T-helper 17 cell (primary cell): Measurements from ENCODE around the gene MICU2. TPM values are rescaled to one million over a fixed set of nuclear protein-coding genes. Genes with fewer than 3 reads are reported as not detected.

Experiments
- ATAC-seq: fragments of 150-1000 bp; cut with Tn5 transposase; 2 replicates; pipeline ENCODE4 v1.10.0; 2021; ENCODE audit warnings: mild to moderate bottlenecking, moderate library complexity
- DNase-seq, 3 donors: peaks; one replicate each; pipeline versions ENCODE4 v3.0.0 to v3.0.0-alpha.2; 2020 to 2021
- H3K9me3 ChIP-seq: one replicate; pipeline ENCODE4 v1.7.0; 2013; ENCODE audit warnings: low read length, mild to moderate bottlenecking; ENCODE audit not compliant: control insufficient read depth, poor library complexity, severe bottlenecking
- H3K27ac Mint-ChIP-seq: one replicate; pipeline ENCODE4 v1.8.0; 2022; ENCODE audit warnings: mild to moderate bottlenecking, moderate library complexity, mixed read lengths
- H3K27me3 Mint-ChIP-seq: one replicate; pipeline ENCODE4 v1.8.0; 2022; ENCODE audit warnings: mixed read lengths
- H3K36me3 Mint-ChIP-seq: one replicate; pipeline ENCODE4 v1.8.0; 2022; ENCODE audit warnings: low read depth, mixed read lengths
- H3K4me1 Mint-ChIP-seq: one replicate; pipeline ENCODE4 v1.8.0; 2022; ENCODE audit warnings: mild to moderate bottlenecking, mixed read lengths
- H3K4me3 Mint-ChIP-seq: one replicate; pipeline ENCODE4 v1.8.0; 2022; ENCODE audit warnings: mild to moderate bottlenecking, moderate library complexity, mixed read lengths
- total RNA-seq, 4 donors: library from RNA in 2 of 4; stranded (reverse) in 2 of 4; gene quantifications; one replicate each; pipeline ENCODE4 v1.2.3 and lab custom pipeline; 2022 to 2026

Gene MICU2
- total RNA-seq, 2 donors from 2014 or later = 30.9 to 31.4 TPM

GRCh38 chr13:21481359-21481758 lies 122.6 kb downstream of the MICU2 start:
- DNase-seq = no peak
- Mint-ChIP-seq H3K36me3 (no peaks in the 10 kb centered on the region), H3K4me3 (no peak overlapping the region), H3K27me3 (no peaks in the 10 kb centered on the region), H3K4me1 (peaks cover 18% of the 10 kb centered on the region), H3K27ac (no peak overlapping the region)
- ATAC-seq = no peak
- H3K9me3 ChIP-seq = no peaks in the 10 kb centered on the region

- ATAC-seq (peak; percentile 59), DNase-seq (peak in 1 of 3 donors; percentile 28)
- peaks cover 17% of the 10 kb centered on the region for H3K4me1 Mint-ChIP-seq
- H3K27me3 Mint-ChIP-seq = no peaks in the 10 kb centered on the region
- H3K9me3 ChIP-seq = no peaks in the 10 kb centered on the region
- no peaks in the 10 kb centered on the region for H3K36me3 Mint-ChIP-seq
- peak overlapping the region; percentile 69 for H3K4me3 Mint-ChIP-seq
- H3K27ac Mint-ChIP-seq = no peak overlapping the region
Observed at GRCh38 chr13:21478881-21479808, 124.8 kb downstream of the MICU2 start.

DNA sequence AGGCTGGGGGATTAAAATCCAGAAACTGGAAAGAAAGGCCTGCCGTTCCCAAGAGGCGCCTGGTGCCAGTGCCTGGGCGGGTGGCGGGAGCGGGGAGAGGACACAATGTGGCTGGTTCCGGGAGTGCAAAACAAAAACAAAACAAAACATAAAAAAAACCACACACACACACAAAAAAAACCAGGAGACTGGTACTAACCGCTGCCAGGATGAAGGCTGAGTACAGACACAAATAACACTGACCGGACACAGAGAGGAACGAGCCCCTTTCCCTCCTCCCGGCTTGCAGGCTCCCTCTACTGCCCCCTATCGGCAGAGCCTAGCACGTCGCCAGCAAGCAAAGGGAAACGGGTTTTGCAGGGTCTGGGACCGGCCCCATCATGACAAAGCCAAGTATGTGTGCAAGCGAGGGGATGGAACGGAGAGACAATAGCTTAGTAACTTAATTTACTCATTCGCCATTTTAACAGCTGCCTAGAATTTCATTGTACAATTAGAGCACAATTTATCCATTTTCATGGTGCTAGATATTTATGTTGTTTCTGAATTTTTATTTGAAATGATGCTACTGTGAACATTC lies 127.0 kb downstream of the MICU2 start:
- Mint-ChIP-seq H3K27me3 (no peaks in the 10 kb centered on the region), H3K36me3 (no peaks in the 10 kb centered on the region), H3K4me1 (peaks cover 16% of the 10 kb centered on the region), H3K4me3 (peak overlapping the region; percentile 83), H3K27ac (peak overlapping the region; percentile 43)
- ATAC-seq = peak; percentile 91
- DNase-seq = peak; percentile 62 to 74 (median 63)
- H3K9me3 ChIP-seq = no peaks in the 10 kb centered on the region

DNA sequence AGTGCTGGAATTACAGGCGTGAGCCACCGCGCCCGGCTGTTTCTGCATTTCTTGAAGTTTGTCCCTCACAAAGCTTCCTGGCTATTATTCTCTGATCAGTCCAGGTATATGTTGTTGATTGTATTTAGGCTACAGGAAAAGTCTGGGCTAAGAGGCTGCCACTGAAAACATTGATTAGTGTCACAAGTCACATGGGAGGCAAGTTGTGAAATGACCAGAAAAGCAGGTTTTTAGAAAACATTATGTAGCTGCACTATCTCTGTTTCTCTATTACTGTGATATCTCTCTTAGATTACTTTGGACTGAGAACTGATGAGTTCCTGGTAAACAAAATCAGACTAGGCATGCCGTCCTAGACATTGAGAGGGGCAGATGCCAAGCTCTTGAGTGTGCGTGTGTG lies 128.9 kb downstream of the MICU2 start:
- Mint-ChIP-seq H3K27ac (no peak overlapping the region), H3K4me1 (peaks cover 14% of the 10 kb centered on the region), H3K4me3 (no peak overlapping the region), H3K36me3 (no peaks in the 10 kb centered on the region), H3K27me3 (no peaks in the 10 kb centered on the region)
- DNase-seq = no peak
- no peak for ATAC-seq
- no peaks in the 10 kb centered on the region for H3K9me3 ChIP-seq

DNA sequence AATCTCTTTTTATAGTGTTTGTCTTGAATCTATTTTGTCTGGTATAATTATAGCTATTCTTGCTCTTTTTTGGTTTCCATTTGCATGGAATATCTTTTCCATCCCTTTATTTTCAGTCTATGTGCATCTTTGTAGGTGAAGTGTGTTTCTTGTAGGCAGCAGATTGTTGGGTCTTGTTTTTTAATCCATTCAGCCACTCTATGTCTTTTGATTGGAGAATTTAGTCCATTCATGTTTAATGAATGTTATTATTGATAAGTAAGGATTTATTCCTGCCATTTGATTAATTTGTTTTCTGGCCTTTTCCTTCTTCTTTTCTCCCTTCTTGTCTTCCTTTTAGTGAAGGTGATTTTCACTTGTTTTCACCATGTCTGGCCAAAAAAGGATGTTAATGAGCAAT lies 133.2 kb downstream of the MICU2 start:
- H3K27me3 Mint-ChIP-seq = no peaks in the 10 kb centered on the region
- ATAC-seq (no peak), DNase-seq (no peak)
- no peaks in the 10 kb centered on the region for H3K36me3 Mint-ChIP-seq
- no peaks in the 10 kb centered on the region for H3K4me1 Mint-ChIP-seq
- no peak overlapping the region for H3K27ac Mint-ChIP-seq
- H3K9me3 ChIP-seq = no peaks in the 10 kb centered on the region
- H3K4me3 Mint-ChIP-seq = no peak overlapping the region

DNA sequence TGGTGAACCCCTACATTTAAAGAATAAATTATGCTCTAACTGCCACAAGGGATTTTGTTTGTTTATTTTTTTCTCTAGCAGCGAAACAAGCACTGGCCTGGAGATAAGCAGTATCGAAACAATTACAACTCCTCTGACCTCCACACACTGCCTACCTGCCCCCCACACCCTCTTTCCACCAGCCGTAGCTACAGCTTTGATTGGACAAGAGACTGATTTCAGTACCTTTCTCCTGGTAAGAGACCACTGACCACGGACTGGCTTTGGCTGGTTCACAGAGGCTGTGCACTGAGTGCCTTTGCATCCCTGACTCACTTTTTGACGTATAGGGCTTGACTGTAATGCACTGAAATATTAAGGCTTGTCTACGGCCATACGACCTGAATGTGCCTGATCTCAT lies 137.4 kb downstream of the MICU2 start:
- no peaks in the 10 kb centered on the region for H3K9me3 ChIP-seq
- H3K4me1 Mint-ChIP-seq = no peaks in the 10 kb centered on the region
- no peaks in the 10 kb centered on the region for H3K27me3 Mint-ChIP-seq
- no peak overlapping the region for H3K27ac Mint-ChIP-seq
- peaks cover 2% of the 10 kb centered on the region for H3K36me3 Mint-ChIP-seq
- H3K4me3 Mint-ChIP-seq = no peak overlapping the region
- ATAC-seq (no peak), DNase-seq (no peak)

DNA sequence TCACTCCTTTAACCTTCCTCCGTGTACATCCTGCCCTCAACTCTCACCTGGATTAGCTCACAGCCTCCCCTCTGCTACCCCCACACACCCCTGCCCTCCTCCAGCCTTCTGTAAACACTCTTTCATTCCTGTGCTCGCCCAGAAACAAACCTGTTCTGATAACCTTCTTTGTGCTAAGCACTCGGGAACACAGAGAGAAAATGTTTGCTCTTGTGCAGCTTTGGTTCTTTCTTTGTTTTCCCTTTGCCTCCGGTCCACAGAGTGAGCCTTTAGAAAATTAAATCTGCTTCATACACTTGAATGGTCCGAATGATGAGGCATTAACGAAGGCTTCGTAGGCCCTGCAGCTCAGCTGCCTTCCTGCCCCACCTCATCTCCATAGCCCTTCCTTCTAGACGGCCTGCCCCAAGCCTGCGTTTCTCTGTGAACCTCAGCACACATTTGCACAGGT lies 138.2 kb downstream of the MICU2 start:
- ATAC-seq = no peak
- H3K36me3 Mint-ChIP-seq = peaks cover 2% of the 10 kb centered on the region
- no peak overlapping the region for H3K27ac Mint-ChIP-seq

GRCh38 chr13:21463424-21463823 lies 140.5 kb downstream of the MICU2 start:
- Mint-ChIP-seq H3K4me1 (peaks cover 3% of the 10 kb centered on the region), H3K36me3 (peaks cover 2% of the 10 kb centered on the region), H3K27ac (no peak overlapping the region), H3K27me3 (no peaks in the 10 kb centered on the region), H3K4me3 (no peak overlapping the region)
- no peak for ATAC-seq
- DNase-seq = no peak
- H3K9me3 ChIP-seq = no peaks in the 10 kb centered on the region

More for the DNA sequence above, 138.2 kb downstream of the MICU2 start:
- no peaks in the 10 kb centered on the region for H3K9me3 ChIP-seq
- no peaks in the 10 kb centered on the region for H3K4me1 Mint-ChIP-seq
- DNase-seq = no peak
- no peak overlapping the region for H3K4me3 Mint-ChIP-seq
- H3K27me3 Mint-ChIP-seq = no peaks in the 10 kb centered on the region

GRCh38 chr13:21461131-21461530 lies 142.8 kb downstream of the MICU2 start:
- Mint-ChIP-seq H3K36me3 (peaks cover 2% of the 10 kb centered on the region), H3K4me1 (peaks cover 20% of the 10 kb centered on the region), H3K27me3 (no peaks in the 10 kb centered on the region), H3K4me3 (peak overlapping the region; percentile 43), H3K27ac (no peak overlapping the region)
- no peaks in the 10 kb centered on the region for H3K9me3 ChIP-seq
- ATAC-seq (no peak), DNase-seq (no peak)

- H3K4me1 Mint-ChIP-seq = peaks cover 29% of the 10 kb centered on the region
- DNase-seq (peak; percentile 91 to 94 (median 93)), ATAC-seq (peak; percentile 92)
- no peaks in the 10 kb centered on the region for H3K9me3 ChIP-seq
- no peaks in the 10 kb centered on the region for H3K27me3 Mint-ChIP-seq
- H3K36me3 Mint-ChIP-seq = peaks cover 5% of the 10 kb centered on the region
- peak within 1 kb of the TSS; percentile 82 for H3K27ac Mint-ChIP-seq
- H3K4me3 Mint-ChIP-seq = peak within 1 kb of the TSS; percentile 90
Observed at GRCh38 chr13:21458813-21459701, 144.9 kb downstream of the MICU2 start, which contains the start of gene ZDHHC20. Gene ZDHHC20 (minus strand): TSS chr13:21459303. CDS start chr13:21459171, 132 bp downstream.

DNA sequence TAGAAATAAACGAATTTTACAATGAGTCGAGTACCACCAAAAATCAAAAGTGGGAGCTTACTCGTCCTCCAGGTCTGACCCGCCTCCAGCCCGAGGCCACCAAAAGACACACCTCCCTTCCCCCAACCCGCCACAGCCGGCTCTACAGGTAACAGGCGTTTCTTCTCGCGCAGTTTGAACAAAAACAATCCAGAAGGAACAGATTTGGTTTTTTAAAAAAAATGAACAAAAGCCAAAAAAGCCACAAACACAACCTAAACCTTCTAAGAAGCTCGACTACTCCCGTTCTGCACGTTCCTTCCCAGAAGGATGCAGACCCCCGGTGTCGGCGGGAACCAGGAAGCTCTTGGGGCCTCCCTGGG lies 145.5 kb downstream of the MICU2 start:
- DNase-seq = peak in 2 of 3 donors; percentile 16 to 30
- peaks cover 5% of the 10 kb centered on the region for H3K36me3 Mint-ChIP-seq
- H3K27ac Mint-ChIP-seq = peak overlapping the region; percentile 82
- peaks cover 30% of the 10 kb centered on the region for H3K4me1 Mint-ChIP-seq
- no peaks in the 10 kb centered on the region for H3K27me3 Mint-ChIP-seq
- no peaks in the 10 kb centered on the region for H3K9me3 ChIP-seq
- H3K4me3 Mint-ChIP-seq = peak overlapping the region; percentile 90
- peak; percentile 15 for ATAC-seq

DNA sequence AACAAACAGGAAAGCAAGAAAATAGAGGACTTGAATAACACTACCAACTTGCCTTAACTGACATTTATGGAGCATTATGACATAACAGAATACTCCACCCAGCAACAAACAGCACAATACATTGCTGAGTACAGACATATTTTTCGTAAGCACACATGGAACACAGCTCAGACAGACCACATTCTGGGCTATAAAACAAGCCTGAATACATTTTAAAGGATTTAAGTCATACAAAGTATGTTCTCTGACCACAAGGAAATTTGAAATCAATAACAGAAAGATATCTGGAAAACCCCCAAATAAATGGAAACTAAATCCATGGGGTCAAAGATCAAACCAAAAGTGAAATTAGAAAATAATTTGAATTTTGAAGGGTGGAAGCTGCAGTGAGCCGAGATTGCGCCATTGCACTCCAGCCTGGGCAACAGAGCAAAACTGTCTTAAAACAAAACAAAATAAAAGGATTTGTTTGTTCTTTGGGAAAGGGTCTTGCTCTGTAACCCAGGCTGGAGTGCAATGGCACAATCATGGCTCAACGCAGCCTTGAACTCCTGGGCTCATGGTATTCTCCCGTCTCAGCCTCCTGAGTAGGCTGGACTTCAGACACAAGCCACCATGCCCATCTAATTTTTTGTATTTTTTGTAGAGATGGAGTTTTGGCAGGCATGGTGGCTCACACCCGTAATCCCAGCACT lies 150.4 kb downstream of the MICU2 start:
- no peak overlapping the region for H3K4me3 Mint-ChIP-seq
- DNase-seq (no peak), ATAC-seq (no peak)
- no peak overlapping the region for H3K27ac Mint-ChIP-seq
- peaks cover 3% of the 10 kb centered on the region for H3K36me3 Mint-ChIP-seq
- no peaks in the 10 kb centered on the region for H3K27me3 Mint-ChIP-seq
- H3K4me1 Mint-ChIP-seq = peaks cover 43% of the 10 kb centered on the region
- no peaks in the 10 kb centered on the region for H3K9me3 ChIP-seq
